GM19468 (cell line): ENCODE results near the gene TMEM222.

Experiments
- ATAC-seq: cut with Tn5 transposase; IDR thresholded peaks from one replicate; pipeline ENCODE4 v1.9.1; 2021; ENCODE audit warnings: mild to moderate bottlenecking, moderate library complexity, moderate number of reproducible peaks; ENCODE audit not compliant: unreplicated experiment; ENCODE audit errors: extremely low read depth

The TMEM222 gene

DNA sequence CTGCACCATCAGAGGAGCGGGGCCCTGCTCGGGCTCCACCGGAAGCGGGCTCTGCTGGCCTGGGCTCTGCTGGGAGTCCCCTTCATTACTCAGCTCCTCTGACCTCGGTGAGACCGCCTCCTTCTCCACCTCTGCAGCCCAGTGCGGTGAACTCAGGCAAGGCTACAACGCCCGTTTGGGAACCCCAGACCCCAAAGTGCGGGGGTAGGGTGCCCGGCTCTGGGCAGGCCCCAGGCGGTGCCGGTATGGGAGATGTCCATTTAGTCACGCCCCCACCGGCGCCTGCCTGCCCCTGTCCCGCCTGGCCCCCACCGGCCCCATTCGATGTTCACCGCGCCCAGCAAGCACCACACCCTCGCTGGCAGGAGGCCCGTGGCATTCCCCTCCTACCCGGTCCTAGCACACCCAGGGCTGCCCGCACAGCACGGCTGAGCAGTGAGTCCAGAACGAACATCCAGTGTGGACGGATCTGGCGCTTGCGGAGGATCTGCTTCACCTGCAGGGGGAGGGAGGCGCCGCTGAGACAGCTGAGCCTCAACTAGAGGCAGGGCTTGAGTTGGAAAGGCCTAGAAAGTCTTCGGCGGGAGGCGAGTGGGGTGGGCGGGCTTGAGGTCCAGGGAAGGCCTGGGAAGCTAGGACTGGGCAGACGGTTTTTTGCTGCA, 34.8 kb downstream of the TMEM222 start:
- ATAC-seq: no peak

- ATAC-seq: no peak
These were observed 35.5 kb downstream of the TMEM222 start for GRCh38 chr1:27357281-27358037.

DNA sequence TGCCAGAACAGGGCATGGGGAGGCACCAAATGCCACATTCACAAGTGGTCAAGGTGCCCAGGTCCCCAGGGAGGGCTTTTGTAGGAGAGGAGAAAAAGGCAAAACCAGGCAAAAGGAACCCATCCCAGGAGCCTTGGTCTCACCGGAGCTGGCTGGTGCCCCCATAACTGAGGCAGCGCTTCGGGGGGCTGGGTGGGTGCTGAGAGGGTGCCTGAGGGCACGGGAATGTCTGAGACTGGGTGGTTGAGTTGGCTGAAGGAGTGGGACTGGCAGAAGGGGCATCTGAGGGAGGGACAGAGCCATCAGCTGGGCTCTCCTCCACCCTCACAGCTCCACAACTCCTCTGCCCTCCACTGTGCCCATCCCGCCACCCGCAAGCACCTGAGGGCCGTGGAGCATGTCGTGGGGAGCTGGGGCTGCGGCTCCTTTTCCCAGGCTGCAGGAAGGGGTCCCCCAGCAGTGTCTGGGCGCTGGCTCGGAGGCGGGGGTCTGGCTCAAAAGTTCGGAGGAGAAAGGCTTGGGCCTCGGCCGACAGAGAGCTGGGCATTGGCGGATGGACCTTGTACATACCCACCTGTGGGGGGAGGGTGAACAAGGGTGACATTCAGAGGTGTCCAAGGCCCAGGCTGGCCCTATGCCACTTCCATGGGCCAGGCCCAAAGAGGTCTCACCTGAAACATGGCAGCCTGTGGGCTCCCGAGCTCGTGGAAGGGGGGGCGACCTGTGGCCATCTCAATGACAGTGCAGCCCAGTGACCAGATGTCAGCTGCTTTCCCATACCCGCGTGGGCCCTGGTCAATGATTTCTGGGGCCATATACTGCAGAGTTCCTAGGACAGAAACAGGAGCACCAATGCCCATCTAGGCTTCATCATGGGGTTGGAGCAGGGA, 36.3 kb downstream of the TMEM222 start:
- ATAC-seq: no peak

- ATAC-seq: no peak
These were observed 37.0 kb downstream of the TMEM222 start for GRCh38 chr1:27358928-27359313.

- ATAC-seq: no peak
These were observed 37.8 kb downstream of the TMEM222 start for GRCh38 chr1:27359822-27360158.

GRCh38 chr1:27360159-27361043, 38.4 kb downstream of the TMEM222 start:
- no peak for ATAC-seq

- no peak for ATAC-seq
These were observed 39.1 kb downstream of the TMEM222 start for GRCh38 chr1:27361044-27361402.

- no peak for ATAC-seq
These were observed 39.6 kb downstream of the TMEM222 start for GRCh38 chr1:27361553-27361952.

DNA sequence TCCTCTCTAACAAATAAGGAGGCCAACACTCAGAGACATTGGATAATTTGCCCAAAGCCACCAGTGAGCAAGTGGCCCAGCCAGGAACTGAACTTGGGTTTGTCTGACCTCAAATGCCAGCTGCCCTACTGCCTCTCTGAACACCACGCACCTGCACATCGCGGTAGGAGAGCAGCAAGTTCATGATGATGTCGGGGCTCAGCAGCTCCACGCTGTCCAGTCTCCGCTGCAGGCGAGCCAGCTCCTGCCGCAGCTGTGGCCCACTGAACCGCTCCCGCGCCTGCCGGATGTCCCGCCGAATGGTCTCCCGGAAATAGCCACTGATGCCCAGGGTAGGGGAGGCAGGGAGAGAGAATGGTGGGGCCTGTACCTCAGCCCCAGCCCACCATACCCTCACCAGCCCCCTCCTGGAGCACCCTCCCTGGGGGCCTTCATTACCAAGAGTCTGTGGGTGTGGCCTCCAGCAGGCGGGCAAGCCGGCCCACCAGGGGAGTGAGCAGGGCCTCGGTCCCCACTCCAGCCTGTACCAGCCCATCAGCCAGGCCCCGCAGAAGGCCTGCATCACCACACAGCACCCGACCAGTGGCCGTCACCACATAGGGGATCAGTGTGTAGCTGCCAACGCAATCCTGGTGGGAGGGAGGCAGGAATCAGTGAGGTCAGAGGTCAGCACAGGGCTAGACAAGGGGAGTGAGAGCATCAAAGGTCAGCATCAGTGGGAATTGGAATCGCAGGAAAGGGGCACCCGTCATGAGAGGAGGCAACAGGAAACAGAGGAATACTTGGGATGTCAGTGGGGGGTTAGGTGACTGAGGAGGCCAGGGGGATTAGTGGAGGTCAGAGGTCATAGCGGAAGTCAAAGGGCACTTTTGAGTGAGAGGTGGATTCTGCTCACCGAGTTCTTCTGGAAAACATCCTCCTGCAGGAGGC, 42.1 kb downstream of the TMEM222 start:
- ATAC-seq: no peak

GRCh38 chr1:27364696-27365371, 42.9 kb downstream of the TMEM222 start:
- ATAC-seq: no peak

DNA sequence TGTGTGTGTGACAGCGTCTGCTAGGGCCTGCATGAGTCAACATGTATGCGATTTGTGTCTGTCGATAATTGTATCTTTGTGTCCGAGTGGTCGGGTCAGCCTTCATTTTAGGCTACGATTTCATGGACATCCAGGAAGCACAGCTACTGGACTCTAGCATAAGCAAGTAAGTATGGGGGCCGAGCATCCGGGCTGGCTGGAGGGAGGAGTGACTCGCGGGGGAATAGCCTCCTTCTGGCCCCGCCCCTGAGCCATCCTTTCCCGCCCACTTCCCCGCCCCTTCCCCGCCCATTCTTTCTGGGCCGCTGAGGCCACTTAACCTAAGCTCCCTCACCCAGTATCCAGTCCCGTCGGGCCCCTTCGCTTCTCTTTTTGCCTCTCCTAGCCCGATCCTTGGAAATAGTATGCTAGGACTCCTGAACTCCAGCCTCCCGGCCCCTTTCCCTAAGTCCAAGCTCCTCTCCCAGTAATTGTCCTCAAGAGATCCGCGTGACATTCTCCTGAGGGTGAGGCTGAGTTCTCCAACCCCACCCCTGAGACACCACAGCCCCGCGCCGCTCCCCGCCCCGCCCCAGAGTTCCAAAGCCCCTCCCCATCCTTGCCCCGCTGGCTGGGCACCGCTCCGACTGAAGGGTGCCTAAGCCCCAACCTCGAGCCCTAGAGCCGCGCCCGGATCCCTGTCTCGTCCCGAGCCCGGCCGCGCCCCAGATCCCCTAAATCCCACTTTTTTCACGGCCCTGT, 43.6 kb downstream of the TMEM222 start:
- ATAC-seq: no peak

DNA sequence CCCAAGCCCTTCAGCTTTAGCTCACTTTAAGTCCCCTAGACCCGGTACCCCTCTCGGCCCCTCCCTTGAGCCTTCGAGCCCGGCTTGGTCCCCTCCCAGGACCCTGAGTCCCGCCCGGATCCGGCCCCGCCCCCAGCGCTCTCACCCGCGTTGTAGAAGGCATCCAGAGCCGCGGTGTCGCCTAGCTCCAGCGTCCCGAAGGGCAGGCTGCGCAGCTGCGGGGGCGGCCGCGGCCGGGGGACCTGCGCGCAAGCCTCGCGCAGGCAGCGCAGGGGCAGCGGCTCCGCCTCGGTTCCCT, 44.1 kb downstream of the TMEM222 start:
- ATAC-seq: no peak

DNA sequence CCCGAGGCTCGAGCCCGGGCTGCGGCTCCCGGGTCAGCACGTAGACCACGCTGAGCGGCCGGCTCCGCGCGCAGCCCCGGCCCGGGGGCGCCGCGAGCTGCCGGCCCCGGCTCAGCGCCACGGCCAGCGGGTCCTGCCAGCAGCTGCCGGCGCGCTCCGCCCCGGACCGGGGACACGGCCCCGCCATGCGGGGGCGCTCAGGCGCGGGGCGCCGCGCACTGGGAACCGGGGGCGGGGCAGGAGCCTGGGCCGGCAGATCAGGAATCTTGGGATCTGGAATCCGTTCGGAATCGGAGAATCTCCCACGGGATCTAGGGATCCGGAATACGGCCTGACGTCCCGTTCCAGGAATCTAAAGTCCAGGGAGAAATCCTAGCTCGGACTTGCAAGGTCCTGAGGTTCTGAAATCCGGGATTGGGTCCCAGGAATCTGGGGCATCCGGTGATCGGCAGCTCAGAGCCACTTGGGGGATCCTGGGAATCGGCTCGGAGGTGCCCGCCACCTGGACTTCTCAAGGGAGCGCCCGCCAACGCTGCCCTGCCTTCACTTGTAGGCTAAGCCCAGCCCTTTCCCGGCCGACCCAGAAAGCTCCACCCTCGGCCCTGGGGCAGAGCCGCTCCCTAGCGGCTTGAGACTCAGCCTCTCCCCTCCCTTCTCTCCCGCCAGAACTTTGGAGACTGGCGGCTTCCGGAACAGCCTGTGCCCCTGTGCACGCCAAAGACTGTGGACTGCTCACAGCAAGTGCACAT, 44.6 kb downstream of the TMEM222 start, which contains the start of gene MAP3K6:
TSS of gene MAP3K6 (minus strand) at position 551 of the 749 bp plus-strand sequence. CDS start at position 187, 364 bp downstream.
- ATAC-seq: no peak

DNA sequence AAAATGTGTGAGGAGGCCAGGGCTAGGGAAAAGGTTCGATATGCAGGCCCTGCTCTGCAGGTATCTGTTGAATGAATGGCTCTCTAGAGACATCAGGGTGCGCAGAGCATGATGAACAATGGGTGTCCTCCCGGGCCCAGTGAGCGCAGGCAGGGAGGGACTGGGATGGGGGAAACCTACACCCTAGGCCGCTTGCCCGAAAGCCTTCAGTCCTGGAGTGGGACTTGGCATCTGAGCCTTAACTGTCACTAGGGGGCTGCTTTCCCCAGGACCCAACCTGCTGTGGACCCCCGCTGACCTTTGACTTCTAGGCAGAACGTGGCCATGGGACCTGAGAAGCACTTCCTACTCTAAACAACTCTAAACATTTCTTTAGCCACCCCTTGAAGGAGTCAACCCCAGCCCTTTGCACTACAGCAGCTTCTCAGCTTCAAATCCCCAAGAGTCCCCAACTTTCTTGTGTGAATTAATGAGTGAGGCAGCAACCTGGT, 45.2 kb downstream of the TMEM222 start:
- ATAC-seq: no peak

GRCh38 chr1:27368869-27369582, 47.1 kb downstream of the TMEM222 start:
- no peak for ATAC-seq

- ATAC-seq: no peak
These were observed 50.3 kb downstream of the TMEM222 start for GRCh38 chr1:27372022-27372807.
